CD14-positive monocyte (primary cell): ENCODE data around the gene GHRH. TPM values are rescaled to one million over a fixed set of nuclear protein-coding genes. Genes with fewer than 3 reads are reported as not detected.
A peak's percentile ranks its signal among the peaks of the same experiment; 100 is the strongest.

ENCODE experiments used
- DNase-seq, 3 donors: peaks; one replicate each; pipeline ENCODE4 v3.0.0-alpha.2; 2011 to 2022
- H2AFZ ChIP-seq: 2 replicates; pipeline ENCODE4 v1.6.0; 2012; ENCODE audit warnings: mild to moderate bottlenecking, low read depth, low read length, inconsistent platforms; ENCODE audit not compliant: insufficient read depth, poor library complexity, severe bottlenecking
- H3K27ac ChIP-seq, 2 donors: 1 replicate in 1 of 2; 2 replicates in 1 of 2; pipeline ENCODE4 v1.5.1; 2012 to 2013; ENCODE audit warnings: low read length in 2 of 2, control low read depth in 1 of 2, inconsistent platforms in 1 of 2, low read depth in 1 of 2, mild to moderate bottlenecking in 1 of 2
- H3K27me3 ChIP-seq, 2 donors: one replicate each; pipeline versions ENCODE4 v1.6.0 to v1.6.1; 2011 to 2013; ENCODE audit warnings: low read length in 2 of 2; ENCODE audit not compliant: control insufficient read depth in 2 of 2, insufficient read depth in 2 of 2
- H3K36me3 ChIP-seq, 2 donors: replicated peaks in 1 of 2; 1 replicate in 1 of 2; 2 replicates in 1 of 2; pipeline versions ENCODE4 v1.5.1 to v1.6.1; 2012 to 2013; ENCODE audit warnings: low read length in 2 of 2, control low read depth in 1 of 2, inconsistent platforms in 1 of 2, mild to moderate bottlenecking in 1 of 2; ENCODE audit not compliant: insufficient read depth in 2 of 2, control insufficient read depth in 1 of 2
- H3K4me1 ChIP-seq, 2 donors: 1 replicate in 1 of 2; 2 replicates in 1 of 2; pipeline versions ENCODE4 v1.5.1 to v1.6.1; 2012 to 2013; ENCODE audit warnings: low read length in 2 of 2, control low read depth in 1 of 2, inconsistent platforms in 1 of 2, mild to moderate bottlenecking in 1 of 2, moderate library complexity in 1 of 2; ENCODE audit not compliant: insufficient read depth in 2 of 2, control insufficient read depth in 1 of 2
- H3K4me2 ChIP-seq: replicated peaks from 2 replicates; pipeline ENCODE3; 2012; ENCODE audit warnings: low read length, moderate library complexity, mild to moderate bottlenecking; ENCODE audit not compliant: poor library complexity, severe bottlenecking; ENCODE audit errors: extremely low read depth
- H3K4me3 ChIP-seq, 3 experiments: fragments of 200-600 bp in 1 of 3; sonication (generic) in 1 of 3; replicated peaks in 1 of 3; 1 replicate in 2 of 3; 2 replicates in 1 of 3; pipeline ENCODE4 v1.5.1; 2011 to 2013; ENCODE audit warnings: low read length in 3 of 3, mild to moderate bottlenecking in 3 of 3, control low read depth in 2 of 3, low read depth in 2 of 3, inconsistent platforms in 1 of 3, moderate library complexity in 1 of 3
- H3K79me2 ChIP-seq: 2 replicates; pipeline ENCODE4 v1.6.0; 2012; ENCODE audit warnings: mild to moderate bottlenecking, control low read depth, inconsistent platforms, low read length, moderate library complexity; ENCODE audit not compliant: insufficient read depth
- H3K9ac ChIP-seq: 2 replicates; pipeline ENCODE4 v1.6.0; 2017; ENCODE audit warnings: low read length, mild to moderate bottlenecking; ENCODE audit not compliant: insufficient read depth, poor library complexity, severe bottlenecking
- H3K9me3 ChIP-seq, 2 donors: replicated peaks in 1 of 2; 1 replicate in 1 of 2; 2 replicates in 1 of 2; pipeline versions ENCODE4 v1.5.1 to v1.6.1; 2012 to 2013; ENCODE audit warnings: low read length in 2 of 2, control low read depth in 1 of 2; ENCODE audit not compliant: control insufficient read depth in 1 of 2, insufficient read depth in 1 of 2
- H4K20me1 ChIP-seq: 2 replicates; pipeline ENCODE4 v1.6.0; 2012; ENCODE audit warnings: mild to moderate bottlenecking, low read length, control low read depth, moderate library complexity; ENCODE audit not compliant: insufficient read depth
- H3K27ac Mint-ChIP-seq, 7 donors: one replicate each; pipeline ENCODE4 v1.8.0; 2020; ENCODE audit warnings: mild to moderate bottlenecking in 7 of 7, mixed read lengths in 7 of 7, moderate library complexity in 6 of 7, inconsistent platforms in 2 of 7
- H3K27me3 Mint-ChIP-seq, 3 donors: one replicate each; pipeline ENCODE4 v1.8.0; 2021 to 2022; ENCODE audit warnings: low read depth in 3 of 3, mild to moderate bottlenecking in 3 of 3, mixed read lengths in 3 of 3, moderate library complexity in 3 of 3, inconsistent platforms in 1 of 3
- H3K36me3 Mint-ChIP-seq, 2 donors: one replicate each; pipeline ENCODE4 v1.8.0; 2020; ENCODE audit warnings: mixed read lengths in 2 of 2, inconsistent platforms in 1 of 2, mild to moderate bottlenecking in 1 of 2
- H3K4me1 Mint-ChIP-seq: one replicate; pipeline ENCODE4 v1.8.0; 2020; ENCODE audit warnings: mild to moderate bottlenecking, mixed read lengths
- H3K4me3 Mint-ChIP-seq, 2 donors: one replicate each; pipeline ENCODE4 v1.8.0; 2020; ENCODE audit warnings: mild to moderate bottlenecking in 2 of 2, mixed read lengths in 2 of 2, moderate library complexity in 1 of 2
- H3K9me3 Mint-ChIP-seq, 7 donors: one replicate each; pipeline ENCODE4 v1.8.0; 2020 to 2022; ENCODE audit warnings: mixed read lengths in 7 of 7, mild to moderate bottlenecking in 6 of 7, moderate library complexity in 6 of 7, inconsistent platforms in 2 of 7
- WGBS: methylation state at CpG from one replicate; pipeline ENCODE4 v1.1.5; 2013; ENCODE audit warnings: missing lambda C conversion rate; ENCODE audit not compliant: insufficient coverage; 5-methylcytosine and 5-hydroxymethylcytosine counted together
- intact Hi-C, 2 donors: fragments of 100-400 bp; cut with micrococcal nuclease; formaldehyde crosslinking; loops; one replicate each; pipeline versions ENCODE4 v1.15.0 to v1.15.1; 2023
- polyA plus RNA-seq, 3 donors: library from polyadenylated mRNA; depleted of rRNA in 1 of 3; unstranded in 2 of 3; stranded (reverse) in 1 of 3; fragments of 300-500 nt in 2 of 3; fragments of >200 nt in 1 of 3; fragmentation: Illumina TruSeq in 2 of 3; gene quantifications; 1 replicate in 2 of 3; 2 replicates in 1 of 3; pipeline ENCODE4 v1.2.3, GENCODE V29; 2012 to 2021
- TF ChIP-seq, protein P1 (sequence below): fragments of 200-600 bp; IDR thresholded peaks from one replicate; pipeline ENCODE4 v1.8.0; 2022; ENCODE audit warnings: antibody characterized with exemption, mild to moderate bottlenecking

Gene GHRH
- polyA plus RNA-seq, 3 donors, result not detected

DNA sequence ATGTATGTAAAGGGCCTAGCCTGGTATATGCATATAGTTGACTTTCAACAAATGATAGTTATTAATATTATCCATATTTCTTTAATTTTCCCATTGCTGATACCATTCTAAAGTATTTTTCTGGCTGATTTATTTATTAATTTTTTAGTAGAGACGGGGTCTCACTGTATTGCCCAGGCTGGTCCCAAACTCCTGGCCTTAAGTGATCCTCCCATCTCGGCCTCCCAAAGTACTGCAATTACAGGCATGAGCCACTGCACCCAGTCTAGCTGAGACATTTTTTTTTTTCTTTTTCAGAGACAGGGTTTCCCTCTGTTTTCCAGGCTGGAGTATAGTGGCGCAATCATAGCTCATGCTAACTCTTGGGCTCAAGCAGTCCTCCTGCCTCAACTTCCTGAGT lies 52.4 kb downstream of the GHRH start:
- H3K36me3 ChIP-seq, result peaks cover 92 to 98% of the 10 kb centered on the region in 2 donors
- Mint-ChIP-seq H3K4me3 (no peak overlapping the region), H3K4me1 (no peaks in the 10 kb centered on the region), H3K36me3 (peaks cover 62 to 92% of the 10 kb centered on the region in 2 donors), H3K9me3 (no peaks in the 10 kb centered on the region), H3K27me3 (peaks cover 0 to 2% (median 0%) of the 10 kb centered on the region in 3 donors), H3K27ac (no peak overlapping the region)
- H3K4me2 ChIP-seq, result no peak overlapping the region
- H3K9me3 ChIP-seq, result no peaks in the 10 kb centered on the region
- H2AFZ ChIP-seq, result no peak overlapping the region
- intact Hi-C loops, result no loop called here
- H4K20me1 ChIP-seq, result no peaks in the 10 kb centered on the region
- H3K9ac ChIP-seq, result no peak overlapping the region
- H3K4me1 ChIP-seq, result no peaks in the 10 kb centered on the region
- no peak overlapping the region for H3K4me3 ChIP-seq
- DNase-seq, result no peak
- H3K79me2 ChIP-seq, result no peaks in the 10 kb centered on the region
- H3K27me3 ChIP-seq, result no peaks in the 10 kb centered on the region
- no peak overlapping the region for H3K27ac ChIP-seq
- TF ChIP-seq, protein P1, sequence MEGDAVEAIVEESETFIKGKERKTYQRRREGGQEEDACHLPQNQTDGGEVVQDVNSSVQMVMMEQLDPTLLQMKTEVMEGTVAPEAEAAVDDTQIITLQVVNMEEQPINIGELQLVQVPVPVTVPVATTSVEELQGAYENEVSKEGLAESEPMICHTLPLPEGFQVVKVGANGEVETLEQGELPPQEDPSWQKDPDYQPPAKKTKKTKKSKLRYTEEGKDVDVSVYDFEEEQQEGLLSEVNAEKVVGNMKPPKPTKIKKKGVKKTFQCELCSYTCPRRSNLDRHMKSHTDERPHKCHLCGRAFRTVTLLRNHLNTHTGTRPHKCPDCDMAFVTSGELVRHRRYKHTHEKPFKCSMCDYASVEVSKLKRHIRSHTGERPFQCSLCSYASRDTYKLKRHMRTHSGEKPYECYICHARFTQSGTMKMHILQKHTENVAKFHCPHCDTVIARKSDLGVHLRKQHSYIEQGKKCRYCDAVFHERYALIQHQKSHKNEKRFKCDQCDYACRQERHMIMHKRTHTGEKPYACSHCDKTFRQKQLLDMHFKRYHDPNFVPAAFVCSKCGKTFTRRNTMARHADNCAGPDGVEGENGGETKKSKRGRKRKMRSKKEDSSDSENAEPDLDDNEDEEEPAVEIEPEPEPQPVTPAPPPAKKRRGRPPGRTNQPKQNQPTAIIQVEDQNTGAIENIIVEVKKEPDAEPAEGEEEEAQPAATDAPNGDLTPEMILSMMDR, result no peak
- WGBS, result 100% methylated on average over 2 of the region's 3 CpGs

DNA sequence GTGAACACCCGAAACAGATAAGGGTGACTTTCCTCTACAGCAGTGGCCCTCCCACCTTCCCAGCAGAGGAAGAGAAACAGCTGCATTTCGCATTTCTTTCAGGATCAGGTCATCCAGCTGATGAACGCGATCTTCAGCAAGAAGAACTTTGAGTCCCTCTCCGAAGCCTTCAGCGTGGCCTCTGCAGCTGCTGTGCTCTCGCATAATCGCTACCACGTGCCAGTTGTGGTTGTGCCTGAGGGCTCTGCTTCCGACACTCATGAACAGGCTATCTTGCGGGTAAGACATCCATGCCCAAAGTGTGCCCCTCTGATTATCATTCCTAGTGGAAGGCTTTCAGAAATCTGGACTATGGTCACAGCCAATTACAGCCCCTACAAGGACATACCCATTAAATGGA lies 54.4 kb downstream of the GHRH start:
- Histone ChIP-seq H4K20me1 (peaks cover 11% of the 10 kb centered on the region), H3K4me2 (no peak overlapping the region), H2AFZ (no peak overlapping the region), H3K4me3 (no peak overlapping the region), H3K9ac (no peak overlapping the region), H3K27ac (no peak overlapping the region), H3K79me2 (peaks cover 8% of the 10 kb centered on the region), H3K4me1 (no peaks in the 10 kb centered on the region), H3K36me3 (peaks cover 81 to 98% of the 10 kb centered on the region in 2 donors), H3K9me3 (no peaks in the 10 kb centered on the region), H3K27me3 (no peaks in the 10 kb centered on the region)
- WGBS, result 95% methylated on average over 11 of the region's 11 CpGs
- TF ChIP-seq, protein P1, result no peak
- no peak for DNase-seq
- Mint-ChIP-seq H3K36me3 (peaks cover 63 to 90% of the 10 kb centered on the region in 2 donors), H3K27ac (peak overlapping the region in 1 of 7 donors; percentile 10), H3K9me3 (no peaks in the 10 kb centered on the region), H3K27me3 (peaks cover 0 to 2% (median 0%) of the 10 kb centered on the region in 3 donors), H3K4me3 (no peak overlapping the region), H3K4me1 (no peaks in the 10 kb centered on the region)
- intact Hi-C loops, result no loop called here
